ENCODE data around the gene TST. TPM values are rescaled to one million over a fixed set of nuclear protein-coding genes. Genes with fewer than 3 reads are reported as not detected.

TST gene
- total and polyA plus RNA-seq, 4 donors: 30.2 to 107 (median 56.7) TPM

DNA sequence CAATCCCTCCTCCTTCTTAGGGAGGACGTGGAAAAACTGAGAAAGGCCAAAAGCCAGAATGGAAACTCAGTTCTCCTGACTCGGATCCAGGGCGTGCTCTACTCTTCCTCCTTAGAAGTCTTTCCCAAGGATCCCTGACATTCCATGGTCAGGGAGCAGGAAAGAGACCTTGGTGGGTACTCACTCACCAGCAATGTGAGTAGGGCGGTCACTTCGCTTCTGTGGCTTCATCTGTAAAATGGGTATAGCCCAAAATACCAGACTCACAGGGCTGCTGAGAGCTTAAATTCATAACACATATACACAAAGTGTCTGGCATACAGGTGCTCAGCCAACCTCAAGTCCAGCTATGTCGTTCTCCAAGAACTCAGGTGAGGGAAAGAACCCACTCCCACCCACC is 31.7 kb upstream of the TST start:
- Histone ChIP-seq H3K4me3 (no peak overlapping the region), H3K36me3 (ENCODE audit: control insufficient read depth in 4 of 4, insufficient read depth in 4 of 4, low read length in 4 of 4) (no peaks in the 10 kb centered on the region), H3K27me3 (ENCODE audit: control insufficient read depth in 3 of 3, insufficient read depth in 3 of 3, low read length in 2 of 3) (no peaks in the 10 kb centered on the region), H3K4me1 (ENCODE audit: control insufficient read depth in 5 of 5, insufficient read depth in 5 of 5, low read length in 5 of 5) (peaks cover 0 to 8% (median 0%) of the 10 kb centered on the region in 5 donors), H3K9me3 (ENCODE audit: control insufficient read depth in 4 of 4, insufficient read depth in 3 of 4, low read length in 3 of 4) (no peaks in the 10 kb centered on the region), H3K9ac (ENCODE audit: insufficient read depth in 1 of 2, low read length in 2 of 2) (no peak overlapping the region), H3K27ac (ENCODE audit: low read depth in 1 of 2, low read length in 1 of 2) (no peak overlapping the region)
- TF ChIP-seq CTCF (IDR thresholded peaks at IDR 0.05; ENCODE audit: control extremely low read depth, extremely low read depth): no peak
- WGBS, 2 donors: 77 to 81% methylated on average over 6 of the region's 6 CpGs
- DNase-seq (no peak), ATAC-seq (ENCODE audit: insufficient read depth, low FRiP score) (no peak)

- ATAC-seq (ENCODE audit: insufficient read depth, low FRiP score) (no peak), DNase-seq (no peak)
- Histone ChIP-seq H3K27ac (ENCODE audit: low read depth in 1 of 2, low read length in 1 of 2) (no peak overlapping the region), H3K36me3 (ENCODE audit: control insufficient read depth in 4 of 4, insufficient read depth in 4 of 4, low read length in 4 of 4) (no peaks in the 10 kb centered on the region), H3K4me3 (no peak overlapping the region), H3K4me1 (ENCODE audit: control insufficient read depth in 5 of 5, insufficient read depth in 5 of 5, low read length in 5 of 5) (peaks cover 0 to 8% (median 0%) of the 10 kb centered on the region in 5 donors), H3K9me3 (ENCODE audit: control insufficient read depth in 4 of 4, insufficient read depth in 3 of 4, low read length in 3 of 4) (no peaks in the 10 kb centered on the region), H3K27me3 (ENCODE audit: control insufficient read depth in 3 of 3, insufficient read depth in 3 of 3, low read length in 2 of 3) (no peaks in the 10 kb centered on the region), H3K9ac (ENCODE audit: insufficient read depth in 1 of 2, low read length in 2 of 2) (no peak overlapping the region)
- no peak for TF ChIP-seq CTCF (IDR thresholded peaks at IDR 0.05; ENCODE audit: control extremely low read depth, extremely low read depth)
- 79 to 81% methylated on average over 2 of the region's 2 CpGs for WGBS, 2 donors
These were observed 30.0 kb upstream of the TST start for GRCh38 chr22:37049224-37049623.

GRCh38 chr22:37048133-37048532 is 28.9 kb upstream of the TST start:
- Histone ChIP-seq H3K4me1 (ENCODE audit: control insufficient read depth in 5 of 5, insufficient read depth in 5 of 5, low read length in 5 of 5) (peaks cover 0 to 8% (median 0%) of the 10 kb centered on the region in 5 donors), H3K9me3 (ENCODE audit: control insufficient read depth in 4 of 4, insufficient read depth in 3 of 4, low read length in 3 of 4) (no peaks in the 10 kb centered on the region), H3K9ac (ENCODE audit: insufficient read depth in 1 of 2, low read length in 2 of 2) (no peak overlapping the region), H3K27ac (ENCODE audit: low read depth in 1 of 2, low read length in 1 of 2) (no peak overlapping the region), H3K27me3 (ENCODE audit: control insufficient read depth in 3 of 3, insufficient read depth in 3 of 3, low read length in 2 of 3) (no peaks in the 10 kb centered on the region), H3K4me3 (no peak overlapping the region), H3K36me3 (ENCODE audit: control insufficient read depth in 4 of 4, insufficient read depth in 4 of 4, low read length in 4 of 4) (no peaks in the 10 kb centered on the region)
- no peak for DNase-seq
- 87 to 88% methylated on average over 6 of the region's 6 CpGs for WGBS, 2 donors
- ATAC-seq (ENCODE audit: insufficient read depth, low FRiP score): no peak
- TF ChIP-seq CTCF (IDR thresholded peaks at IDR 0.05; ENCODE audit: control extremely low read depth, extremely low read depth): no peak

GRCh38 chr22:37047006-37047405 is 27.8 kb upstream of the TST start:
- H3K27ac ChIP-seq (ENCODE audit: low read depth in 1 of 2, low read length in 1 of 2): no peak overlapping the region
- no peaks in the 10 kb centered on the region for H3K27me3 ChIP-seq (ENCODE audit: control insufficient read depth in 3 of 3, insufficient read depth in 3 of 3, low read length in 2 of 3)
- H3K4me1 ChIP-seq (ENCODE audit: control insufficient read depth in 5 of 5, insufficient read depth in 5 of 5, low read length in 5 of 5): peaks cover 0 to under 1% (median 0%) of the 10 kb centered on the region in 5 donors
- ATAC-seq (ENCODE audit: insufficient read depth, low FRiP score): no peak
- no peaks in the 10 kb centered on the region for H3K9me3 ChIP-seq (ENCODE audit: control insufficient read depth in 4 of 4, insufficient read depth in 3 of 4, low read length in 3 of 4)
- no peak for TF ChIP-seq CTCF (IDR thresholded peaks at IDR 0.05; ENCODE audit: control extremely low read depth, extremely low read depth)
- H3K36me3 ChIP-seq (ENCODE audit: control insufficient read depth in 4 of 4, insufficient read depth in 4 of 4, low read length in 4 of 4): no peaks in the 10 kb centered on the region
- no peak overlapping the region for H3K9ac ChIP-seq (ENCODE audit: insufficient read depth in 1 of 2, low read length in 2 of 2)
- DNase-seq: no peak
- WGBS, 2 donors: 94 to 96% methylated on average over 7 of the region's 7 CpGs
- no peak overlapping the region for H3K4me3 ChIP-seq

All from lung (tissue), 12 donors.